Measurements from ENCODE around the gene EPB41L3.

The EPB41L3 gene

GRCh38 chr18:5543773-5544389, at the start of gene EPB41L3:
Gene EPB41L3, minus strand, starts transcription at chr18:5543997. Its CDS starts 54,814 bp downstream, at chr18:5489183.
- peak within 1 kb of the TSS; percentile 64 to 66 for H3K4me3 ChIP-seq (replicated peaks in 1 of 2; ENCODE audit: low read depth in 2 of 2, low read length in 2 of 2)
- no peak for TF ChIP-seq CTCF (IDR thresholded peaks at IDR 0.05; ENCODE audit: low read depth, low read length)
- DNase-seq (ENCODE audit: low read depth in 2 of 2) = peak; percentile 30 to 56

- TF ChIP-seq CTCF (IDR thresholded peaks at IDR 0.05; ENCODE audit: low read depth, low read length) = no peak
- H3K4me3 ChIP-seq (replicated peaks in 1 of 2; ENCODE audit: low read depth in 2 of 2, low read length in 2 of 2) = no peak overlapping the region
- DNase-seq (ENCODE audit: low read depth in 2 of 2) = no peak
Observed at GRCh38 chr18:5588529-5588928, 44.7 kb upstream of the EPB41L3 start.

- H3K4me3 ChIP-seq (replicated peaks in 1 of 2; ENCODE audit: low read depth in 2 of 2, low read length in 2 of 2) = no peak overlapping the region
- TF ChIP-seq CTCF (IDR thresholded peaks at IDR 0.05; ENCODE audit: low read depth, low read length) = no peak
- no peak for DNase-seq (ENCODE audit: low read depth in 2 of 2)
Observed at GRCh38 chr18:5585653-5586052, 41.9 kb upstream of the EPB41L3 start.

- no peak for TF ChIP-seq CTCF (IDR thresholded peaks at IDR 0.05; ENCODE audit: low read depth, low read length)
- peak; percentile 35 to 68 for DNase-seq (ENCODE audit: low read depth in 2 of 2)
- no peak overlapping the region for H3K4me3 ChIP-seq (replicated peaks in 1 of 2; ENCODE audit: low read depth in 2 of 2, low read length in 2 of 2)
Observed at GRCh38 chr18:5584746-5585417, 41.1 kb upstream of the EPB41L3 start.

GRCh38 chr18:5582849-5583681, 39.3 kb upstream of the EPB41L3 start:
- no peak for TF ChIP-seq CTCF (IDR thresholded peaks at IDR 0.05; ENCODE audit: low read depth, low read length)
- no peak overlapping the region for H3K4me3 ChIP-seq (replicated peaks in 1 of 2; ENCODE audit: low read depth in 2 of 2, low read length in 2 of 2)
- DNase-seq (ENCODE audit: low read depth in 2 of 2) = peak; percentile 37 to 56

- H3K4me3 ChIP-seq (replicated peaks in 1 of 2; ENCODE audit: low read depth in 2 of 2, low read length in 2 of 2) = no peak overlapping the region
- peak; percentile 29 to 45 for DNase-seq (ENCODE audit: low read depth in 2 of 2)
- TF ChIP-seq CTCF (IDR thresholded peaks at IDR 0.05; ENCODE audit: low read depth, low read length) = no peak
Observed at GRCh38 chr18:5582076-5582475, 38.3 kb upstream of the EPB41L3 start.
